Peyer's patch (tissue), 4 donors: Measurements from ENCODE around the gene ABI3. TPM values are rescaled to one million over a fixed set of nuclear protein-coding genes. Genes with fewer than 3 reads are reported as not detected.
"Not testable (repeated sequence)": the region's sequence is repeated elsewhere in the genome, so short reads cannot be mapped to it uniquely, and the experiment has no call there.

ENCODE experiments used
- DNase-seq, 3 donors: peaks; one replicate each; pipeline ENCODE4 v3.0.0-alpha.2; 2017 to 2019
- H3K27ac ChIP-seq, 4 donors: fragments of 200-600 bp; sonication (generic); one replicate each; pipeline ENCODE4 v1.5.1; 2016 to 2019
- H3K27me3 ChIP-seq, 2 donors: fragments of 200-600 bp; sonication (generic); one replicate each; pipeline ENCODE4 v1.5.1; 2019
- H3K36me3 ChIP-seq, 3 donors: fragments of 200-600 bp; sonication (generic); one replicate each; pipeline ENCODE4 v1.5.1; 2016 to 2019
- H3K4me1 ChIP-seq, 4 donors: fragments of 200-600 bp; sonication (generic); one replicate each; pipeline ENCODE4 v1.5.1; 2016 to 2019
- H3K4me3 ChIP-seq, 4 donors: fragments of 200-600 bp; sonication (generic); 1 replicate in 3 of 4; 2 replicates in 1 of 4; pipeline ENCODE4 v1.5.1; 2016 to 2019; ENCODE audit warnings: mild to moderate bottlenecking in 1 of 4
- H3K9me3 ChIP-seq, 4 donors: fragments of 200-600 bp; sonication (generic); one replicate each; pipeline ENCODE4 v1.5.1; 2016 to 2019; ENCODE audit warnings: mild to moderate bottlenecking in 1 of 4
- POLR2A ChIP-seq, 2 donors: fragments of 450-650 bp; IDR thresholded peaks; one replicate each; pipeline ENCODE4 v1.5.1; 2017; ENCODE audit warnings: antibody characterized with exemption in 2 of 2, mild to moderate bottlenecking in 2 of 2, moderate library complexity in 2 of 2
- total RNA-seq, 4 donors: library from RNA; depleted of rRNA; stranded (reverse); fragments of >200 nt; gene quantifications; one replicate each; pipeline ENCODE4 v1.1.0, GENCODE V29; 2016
- TF ChIP-seq, protein P1 (sequence below), 6 experiments: fragments of 450-650 bp in 4 of 6; fragments of 200-600 bp in 2 of 6; sonication (generic) in 1 of 6; IDR thresholded peaks; one replicate each; pipeline ENCODE4 v1.5.1; 2017 to 2019; ENCODE audit warnings: antibody characterized with exemption in 6 of 6, mild to moderate bottlenecking in 3 of 6, moderate library complexity in 1 of 6

ABI3 gene
- total RNA-seq, 4 donors from 2014 or later, result 4.9 to 50.3 (median 8.9) TPM

DNA sequence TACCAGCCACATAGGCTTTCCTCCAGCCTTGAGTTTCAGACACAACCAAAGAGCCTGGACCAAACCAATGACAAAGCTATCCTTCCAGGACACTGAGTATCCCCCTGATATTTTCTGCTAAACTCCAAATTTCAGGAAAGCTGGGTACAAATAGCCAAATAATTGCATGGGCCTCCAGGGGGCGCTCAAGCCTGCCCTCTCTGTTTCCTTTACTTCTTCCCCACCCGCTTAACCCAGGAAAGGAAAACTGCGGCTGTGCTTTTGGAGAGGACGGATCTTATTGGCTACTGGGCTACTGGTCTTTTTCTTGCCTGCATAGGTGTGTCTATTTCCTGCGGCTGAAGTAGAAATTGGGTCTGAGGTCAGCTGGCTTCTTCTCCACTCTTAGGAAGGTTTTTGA lies 30.2 kb upstream of the ABI3 start:
- TF ChIP-seq, protein P1, sequence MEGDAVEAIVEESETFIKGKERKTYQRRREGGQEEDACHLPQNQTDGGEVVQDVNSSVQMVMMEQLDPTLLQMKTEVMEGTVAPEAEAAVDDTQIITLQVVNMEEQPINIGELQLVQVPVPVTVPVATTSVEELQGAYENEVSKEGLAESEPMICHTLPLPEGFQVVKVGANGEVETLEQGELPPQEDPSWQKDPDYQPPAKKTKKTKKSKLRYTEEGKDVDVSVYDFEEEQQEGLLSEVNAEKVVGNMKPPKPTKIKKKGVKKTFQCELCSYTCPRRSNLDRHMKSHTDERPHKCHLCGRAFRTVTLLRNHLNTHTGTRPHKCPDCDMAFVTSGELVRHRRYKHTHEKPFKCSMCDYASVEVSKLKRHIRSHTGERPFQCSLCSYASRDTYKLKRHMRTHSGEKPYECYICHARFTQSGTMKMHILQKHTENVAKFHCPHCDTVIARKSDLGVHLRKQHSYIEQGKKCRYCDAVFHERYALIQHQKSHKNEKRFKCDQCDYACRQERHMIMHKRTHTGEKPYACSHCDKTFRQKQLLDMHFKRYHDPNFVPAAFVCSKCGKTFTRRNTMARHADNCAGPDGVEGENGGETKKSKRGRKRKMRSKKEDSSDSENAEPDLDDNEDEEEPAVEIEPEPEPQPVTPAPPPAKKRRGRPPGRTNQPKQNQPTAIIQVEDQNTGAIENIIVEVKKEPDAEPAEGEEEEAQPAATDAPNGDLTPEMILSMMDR (IDR thresholded peaks at IDR 0.05), result peak; percentile 63 to 90 (median 76)
- no peak for TF ChIP-seq POLR2A (IDR thresholded peaks at IDR 0.05)
- peak; percentile 63 to 87 (median 75) for DNase-seq
- Histone ChIP-seq H3K9me3 (peaks cover 0 to 15% (median 12%) of the 10 kb centered on the region in 4 donors), H3K27me3 (no peaks in the 10 kb centered on the region), H3K27ac (no peak overlapping the region), H3K4me3 (no peak overlapping the region), H3K4me1 (no peaks in the 10 kb centered on the region), H3K36me3 (no peaks in the 10 kb centered on the region)

DNA sequence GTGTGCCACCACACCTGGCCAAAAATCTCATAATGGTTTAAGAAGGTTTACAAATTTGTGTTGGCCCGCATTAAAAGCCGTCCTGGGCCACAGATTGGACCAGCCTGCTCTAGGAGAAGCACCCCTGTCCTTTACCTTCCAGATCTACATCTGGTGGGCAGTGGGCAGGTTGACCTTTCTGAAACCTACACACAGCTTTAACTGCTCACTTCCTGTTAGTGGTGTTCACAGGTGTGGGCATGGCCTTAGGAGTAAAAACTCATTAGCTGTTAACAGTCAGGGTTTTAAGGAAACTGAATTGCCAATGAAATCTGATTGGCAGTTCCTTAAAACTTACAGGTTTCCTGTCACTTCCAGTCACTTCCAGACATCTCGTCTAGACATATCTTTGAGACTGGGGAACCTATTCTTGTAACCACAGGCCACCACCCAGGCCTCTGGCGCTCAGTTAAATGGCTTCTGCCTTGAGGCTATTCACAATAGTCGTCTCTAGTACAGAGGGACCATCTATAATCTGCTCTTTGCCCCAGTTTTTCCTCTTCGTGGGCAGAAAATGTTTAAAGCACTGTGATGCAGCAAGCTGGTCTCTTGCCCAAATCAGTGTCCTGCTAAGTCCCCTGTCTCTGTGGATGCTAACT lies 29.4 kb upstream of the ABI3 start:
- peaks cover 0 to 16% (median 6%) of the 10 kb centered on the region in 4 donors for H3K9me3 ChIP-seq

DNA sequence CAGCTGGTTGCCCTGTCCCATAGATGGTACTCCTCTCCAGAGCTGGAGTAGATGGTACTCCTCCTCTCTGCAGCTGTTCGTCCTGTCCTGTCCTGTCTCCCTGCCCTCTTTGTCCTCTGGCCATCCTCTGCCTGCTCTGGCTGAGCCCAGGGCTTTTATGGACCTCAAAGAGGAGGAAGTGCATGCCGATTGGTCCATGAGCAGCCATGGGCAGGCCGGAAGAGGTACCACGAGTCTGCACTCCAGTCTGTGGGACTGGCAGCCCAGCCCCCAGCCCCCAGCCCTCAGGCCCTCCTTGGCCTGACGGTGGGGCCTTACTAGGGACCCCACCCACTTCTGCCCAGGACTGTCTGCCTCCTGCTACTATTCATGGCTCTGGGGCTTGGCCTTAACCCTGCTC lies 27.2 kb upstream of the ABI3 start:
- Histone ChIP-seq H3K27me3 (no peaks in the 10 kb centered on the region), H3K4me1 (no peaks in the 10 kb centered on the region), H3K27ac (no peak overlapping the region), H3K9me3 (peaks cover 0 to 10% (median 2%) of the 10 kb centered on the region in 4 donors), H3K4me3 (no peak overlapping the region), H3K36me3 (no peaks in the 10 kb centered on the region)
- DNase-seq, result no peak
- no peak for TF ChIP-seq POLR2A (IDR thresholded peaks at IDR 0.05)
- TF ChIP-seq, protein P1 (IDR thresholded peaks at IDR 0.05), result no peak

More for the DNA sequence above, 29.4 kb upstream of the ABI3 start:
- H3K27me3 ChIP-seq, result no peaks in the 10 kb centered on the region
- no peak overlapping the region for H3K4me3 ChIP-seq
- no peak for DNase-seq
- no peak overlapping the region for H3K27ac ChIP-seq
- TF ChIP-seq POLR2A (IDR thresholded peaks at IDR 0.05), result no peak
- TF ChIP-seq, protein P1 (IDR thresholded peaks at IDR 0.05), result no peak
- H3K4me1 ChIP-seq, result no peaks in the 10 kb centered on the region
- H3K36me3 ChIP-seq, result no peaks in the 10 kb centered on the region

DNA sequence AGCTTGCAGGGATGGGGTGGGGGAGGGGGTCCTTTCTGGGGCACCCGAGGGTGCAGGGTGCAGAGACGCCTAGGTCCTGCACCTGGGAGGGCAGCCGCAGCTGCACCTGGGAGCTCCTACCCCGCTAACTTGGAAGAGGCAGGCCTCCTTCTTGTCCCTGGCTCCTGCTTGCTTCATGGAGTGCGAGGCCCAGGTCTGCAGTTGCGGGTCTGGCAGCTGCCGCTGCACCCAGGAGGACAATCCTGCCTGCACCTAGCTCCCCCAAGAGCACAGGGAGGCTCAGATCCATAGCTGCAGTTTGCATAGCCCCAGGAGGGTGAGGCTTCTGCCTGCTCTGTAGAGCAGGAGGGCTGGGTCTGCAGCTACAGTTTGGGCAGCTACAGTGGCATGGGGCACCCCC lies 26.7 kb upstream of the ABI3 start:
- peaks cover 0 to 10% (median 2%) of the 10 kb centered on the region in 4 donors for H3K9me3 ChIP-seq
- no peak overlapping the region for H3K4me3 ChIP-seq
- DNase-seq, result no peak
- no peaks in the 10 kb centered on the region for H3K4me1 ChIP-seq
- H3K36me3 ChIP-seq, result no peaks in the 10 kb centered on the region
- H3K27ac ChIP-seq, result no peak overlapping the region
- H3K27me3 ChIP-seq, result no peaks in the 10 kb centered on the region
- TF ChIP-seq POLR2A (IDR thresholded peaks at IDR 0.05), result no peak
- TF ChIP-seq, protein P1 (IDR thresholded peaks at IDR 0.05), result no peak

DNA sequence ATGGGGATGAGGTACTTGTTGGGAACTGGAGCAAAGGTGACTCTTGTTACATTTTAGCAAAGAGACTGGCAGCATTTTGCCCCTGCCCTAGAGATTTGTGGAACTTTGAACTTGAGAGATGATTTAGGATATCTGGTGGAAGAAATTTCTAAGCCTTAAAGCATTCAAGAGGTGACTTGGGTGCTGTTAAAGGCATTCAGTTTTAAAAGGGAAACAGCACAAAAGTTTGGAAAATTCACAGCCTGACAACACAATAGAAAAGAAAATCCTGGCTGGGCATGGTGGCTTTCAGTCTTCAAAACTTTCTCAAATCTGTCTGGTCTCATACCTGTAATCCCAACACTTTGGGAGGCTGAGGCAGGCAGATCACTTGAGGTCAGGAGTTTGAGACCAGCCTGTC lies 26.0 kb upstream of the ABI3 start:
- DNase-seq, H3K27me3 ChIP-seq, H3K36me3 ChIP-seq, H3K4me1 ChIP-seq, H3K27ac ChIP-seq, H3K4me3 ChIP-seq: not testable (repeated sequence)
- peaks cover 0 to 10% (median 2%) of the 10 kb centered on the region in 4 donors for H3K9me3 ChIP-seq

DNA sequence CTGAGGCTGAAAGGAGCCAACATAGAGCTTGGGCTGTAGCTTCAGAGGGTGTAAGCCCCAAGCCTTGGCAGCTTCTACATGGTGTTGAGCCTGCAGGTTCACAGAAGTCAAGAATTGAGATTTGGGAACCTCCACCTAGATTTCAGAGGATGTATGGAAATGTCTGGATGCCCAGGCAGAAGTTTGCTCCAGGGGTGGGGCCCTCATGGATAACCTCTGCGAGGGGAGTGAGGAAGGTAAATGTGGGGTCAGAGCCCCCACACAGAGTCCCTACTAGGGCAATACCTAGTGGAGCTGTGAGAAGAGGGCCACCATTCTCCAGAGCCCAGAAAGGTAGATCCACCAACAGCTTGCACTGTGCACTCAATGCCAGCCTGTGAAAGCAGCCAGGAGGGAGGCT lies 25.1 kb upstream of the ABI3 start:
- not testable (repeated sequence) for DNase-seq, H3K4me3 ChIP-seq, H3K4me1 ChIP-seq

DNA sequence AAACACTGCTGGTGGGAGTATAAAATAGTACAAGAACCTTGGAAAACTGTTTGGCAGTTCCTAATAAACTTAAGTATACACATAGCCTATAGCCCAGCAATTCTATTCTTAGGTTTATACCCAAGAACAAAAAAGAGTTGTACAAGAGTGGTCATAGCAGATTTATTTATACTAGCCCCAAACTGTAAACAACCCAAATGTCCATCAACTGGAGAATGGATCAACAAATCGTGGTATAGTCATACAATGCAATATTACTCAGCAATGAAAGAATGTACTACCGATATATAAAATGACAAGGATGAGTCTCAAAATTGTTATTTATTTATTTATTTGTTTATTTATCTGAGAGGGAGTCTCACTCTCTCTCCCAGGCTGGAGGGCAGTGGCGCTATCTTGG lies 23.2 kb upstream of the ABI3 start:
- Histone ChIP-seq H3K27ac (no peak overlapping the region), H3K9me3 (peaks cover 0 to 10% (median 2%) of the 10 kb centered on the region in 4 donors), H3K4me3 (no peak overlapping the region), H3K4me1 (no peaks in the 10 kb centered on the region), H3K36me3 (no peaks in the 10 kb centered on the region), H3K27me3 (no peaks in the 10 kb centered on the region)
- TF ChIP-seq POLR2A (IDR thresholded peaks at IDR 0.05), result no peak
- TF ChIP-seq, protein P1 (IDR thresholded peaks at IDR 0.05), result no peak
- no peak for DNase-seq

More for the DNA sequence above, 25.1 kb upstream of the ABI3 start:
- H3K36me3 ChIP-seq, H3K27me3 ChIP-seq, H3K27ac ChIP-seq: not testable (repeated sequence)
- H3K9me3 ChIP-seq, result peaks cover 0 to 10% (median 2%) of the 10 kb centered on the region in 4 donors
